Astrocyte (in vitro differentiated cells and primary cell): ENCODE measurements around the gene BBIP1. TPM values are rescaled to one million over a fixed set of nuclear protein-coding genes. Genes with fewer than 3 reads are reported as not detected.

Experiments used
- DNase-seq: peaks from one replicate; pipeline ENCODE4 v3.0.0-alpha.2; 2010; ENCODE audit warnings: low read depth
- FAIRE-seq: peaks from 2 replicates; lab custom pipeline; 2011; peaks lifted over from hg19 to GRCh38; lab: Jason Lieb, UNC
- H2AFZ ChIP-seq: 2 replicates; pipeline ENCODE4 v1.6.0; 2012; ENCODE audit warnings: low read depth, low read length, inconsistent platforms
- H3K27ac ChIP-seq: 2 replicates; pipeline ENCODE4 v1.5.1; 2011; ENCODE audit warnings: low read depth, low read length, inconsistent platforms
- H3K27me3 ChIP-seq: 2 replicates; pipeline ENCODE4 v1.6.0; 2011; ENCODE audit warnings: low read length, inconsistent platforms; ENCODE audit not compliant: insufficient read depth
- H3K36me3 ChIP-seq: 2 replicates; pipeline ENCODE4 v1.5.1; 2011; ENCODE audit warnings: low read length, inconsistent platforms; ENCODE audit not compliant: insufficient read depth
- H3K4me1 ChIP-seq: 2 replicates; pipeline ENCODE4 v1.5.1; 2011; ENCODE audit warnings: low read length, inconsistent platforms; ENCODE audit not compliant: insufficient read depth
- H3K4me2 ChIP-seq: 2 replicates; pipeline ENCODE4 v1.6.0; 2012; ENCODE audit warnings: low read length, inconsistent platforms
- H3K4me3 ChIP-seq: 2 replicates; pipeline ENCODE4 v1.5.1; 2011; ENCODE audit warnings: low read depth, mild to moderate bottlenecking, low read length, inconsistent platforms; ENCODE audit not compliant: insufficient read depth
- H3K79me2 ChIP-seq: 2 replicates; pipeline ENCODE4 v1.6.0; 2012; ENCODE audit warnings: mild to moderate bottlenecking, low read length, inconsistent platforms; ENCODE audit not compliant: insufficient read depth
- H3K9ac ChIP-seq: 2 replicates; pipeline ENCODE4 v1.6.0; 2012; ENCODE audit warnings: mild to moderate bottlenecking, low read length, inconsistent platforms
- H3K9me3 ChIP-seq: 2 replicates; pipeline ENCODE4 v1.5.1; 2012; ENCODE audit warnings: low read depth, mild to moderate bottlenecking, low read length, inconsistent platforms; ENCODE audit not compliant: insufficient read depth
- H4K20me1 ChIP-seq: 2 replicates; pipeline ENCODE4 v1.6.0; 2012; ENCODE audit warnings: low read length, inconsistent platforms; ENCODE audit not compliant: insufficient read depth
- H3K27ac Mint-ChIP-seq: one replicate; pipeline ENCODE4 v1.8.0; 2021; ENCODE audit warnings: mild to moderate bottlenecking, mixed read lengths; ENCODE audit not compliant: unreplicated experiment
- H3K27me3 Mint-ChIP-seq: one replicate; pipeline ENCODE4 v1.8.0; 2021; ENCODE audit warnings: low read depth, mixed read lengths; ENCODE audit not compliant: unreplicated experiment
- H3K36me3 Mint-ChIP-seq: one replicate; pipeline ENCODE4 v1.8.0; 2021; ENCODE audit warnings: low read depth, mixed read lengths; ENCODE audit not compliant: unreplicated experiment
- H3K4me1 Mint-ChIP-seq: one replicate; pipeline ENCODE4 v1.8.0; 2021; ENCODE audit warnings: low read depth, mixed read lengths; ENCODE audit not compliant: unreplicated experiment
- H3K4me3 Mint-ChIP-seq: one replicate; pipeline ENCODE4 v1.8.0; 2021; ENCODE audit warnings: mild to moderate bottlenecking, moderate library complexity, mixed read lengths; ENCODE audit not compliant: unreplicated experiment
- H3K9me3 Mint-ChIP-seq: one replicate; pipeline ENCODE4 v1.8.0; 2021; ENCODE audit warnings: mild to moderate bottlenecking, mixed read lengths; ENCODE audit not compliant: unreplicated experiment
- EZH2 ChIP-seq: IDR thresholded peaks from 2 replicates; pipeline ENCODE4 v1.6.1; 2012; ENCODE audit warnings: mild to moderate bottlenecking, low read length, inconsistent platforms; ENCODE audit not compliant: insufficient read depth
- total RNA-seq: library from RNA; stranded (reverse); gene quantifications from 2 replicates; pipeline ENCODE4 v1.2.1, GENCODE V29; 2021
- TF ChIP-seq, protein P1 (sequence below): IDR thresholded peaks from 2 replicates; pipeline ENCODE4 v1.5.1; 2011; ENCODE audit warnings: low read depth, mild to moderate bottlenecking, inconsistent platforms, low read length, moderate library complexity; ENCODE audit not compliant: insufficient read depth

BBIP1 gene
- total RNA-seq, 1 donor from 2014 or later: 24.1 TPM

DNA sequence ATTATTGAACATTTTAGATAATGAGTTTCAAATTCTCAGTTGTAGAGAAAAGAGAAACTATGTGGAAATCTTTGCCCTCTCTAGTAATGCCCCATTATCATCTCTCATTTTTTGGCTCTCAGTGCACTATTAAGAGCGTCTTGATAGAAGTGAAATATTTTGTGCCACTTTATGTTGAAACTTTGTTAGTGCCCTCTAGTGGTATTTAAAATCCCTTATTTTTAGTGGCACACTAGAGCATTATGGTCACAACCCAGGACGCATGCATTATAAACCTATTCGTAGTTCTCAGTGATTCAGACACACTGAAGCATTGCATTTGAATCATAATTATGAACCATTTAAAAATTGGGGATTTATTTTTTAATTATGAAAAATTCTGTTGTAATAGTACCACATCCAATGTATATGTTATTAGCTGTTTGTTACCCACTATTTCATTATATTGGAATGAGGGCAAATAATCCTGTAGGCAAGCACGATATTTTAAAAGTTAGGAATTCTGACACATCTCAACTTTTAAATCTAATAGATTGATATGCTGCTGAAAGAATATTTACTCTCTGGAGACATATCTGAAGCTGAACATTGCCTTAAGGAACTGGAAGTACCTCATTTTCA, 25.3 kb downstream of the BBIP1 start:
- TF ChIP-seq EZH2: no peak
- TF ChIP-seq, protein P1, sequence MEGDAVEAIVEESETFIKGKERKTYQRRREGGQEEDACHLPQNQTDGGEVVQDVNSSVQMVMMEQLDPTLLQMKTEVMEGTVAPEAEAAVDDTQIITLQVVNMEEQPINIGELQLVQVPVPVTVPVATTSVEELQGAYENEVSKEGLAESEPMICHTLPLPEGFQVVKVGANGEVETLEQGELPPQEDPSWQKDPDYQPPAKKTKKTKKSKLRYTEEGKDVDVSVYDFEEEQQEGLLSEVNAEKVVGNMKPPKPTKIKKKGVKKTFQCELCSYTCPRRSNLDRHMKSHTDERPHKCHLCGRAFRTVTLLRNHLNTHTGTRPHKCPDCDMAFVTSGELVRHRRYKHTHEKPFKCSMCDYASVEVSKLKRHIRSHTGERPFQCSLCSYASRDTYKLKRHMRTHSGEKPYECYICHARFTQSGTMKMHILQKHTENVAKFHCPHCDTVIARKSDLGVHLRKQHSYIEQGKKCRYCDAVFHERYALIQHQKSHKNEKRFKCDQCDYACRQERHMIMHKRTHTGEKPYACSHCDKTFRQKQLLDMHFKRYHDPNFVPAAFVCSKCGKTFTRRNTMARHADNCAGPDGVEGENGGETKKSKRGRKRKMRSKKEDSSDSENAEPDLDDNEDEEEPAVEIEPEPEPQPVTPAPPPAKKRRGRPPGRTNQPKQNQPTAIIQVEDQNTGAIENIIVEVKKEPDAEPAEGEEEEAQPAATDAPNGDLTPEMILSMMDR: peak; percentile 61
- H3K9ac ChIP-seq: no peak overlapping the region
- DNase-seq (peak; percentile 31), FAIRE-seq (no peak)
- no peaks in the 10 kb centered on the region for H3K9me3 ChIP-seq
- H3K4me3 ChIP-seq: no peak overlapping the region
- H3K4me1 ChIP-seq: peaks cover 5% of the 10 kb centered on the region
- no peaks in the 10 kb centered on the region for H3K27me3 ChIP-seq
- H3K27ac ChIP-seq: no peak overlapping the region
- no peak overlapping the region for H3K4me3 Mint-ChIP-seq
- no peaks in the 10 kb centered on the region for H3K79me2 ChIP-seq
- peaks cover 4% of the 10 kb centered on the region for H3K4me1 Mint-ChIP-seq
- peaks cover 17% of the 10 kb centered on the region for H3K36me3 ChIP-seq
- no peaks in the 10 kb centered on the region for H3K9me3 Mint-ChIP-seq
- no peak overlapping the region for H3K27ac Mint-ChIP-seq
- H2AFZ ChIP-seq: no peak overlapping the region
- no peaks in the 10 kb centered on the region for H3K27me3 Mint-ChIP-seq
- no peak overlapping the region for H3K4me2 ChIP-seq
- H3K36me3 Mint-ChIP-seq: peaks cover 6% of the 10 kb centered on the region
- no peaks in the 10 kb centered on the region for H4K20me1 ChIP-seq

DNA sequence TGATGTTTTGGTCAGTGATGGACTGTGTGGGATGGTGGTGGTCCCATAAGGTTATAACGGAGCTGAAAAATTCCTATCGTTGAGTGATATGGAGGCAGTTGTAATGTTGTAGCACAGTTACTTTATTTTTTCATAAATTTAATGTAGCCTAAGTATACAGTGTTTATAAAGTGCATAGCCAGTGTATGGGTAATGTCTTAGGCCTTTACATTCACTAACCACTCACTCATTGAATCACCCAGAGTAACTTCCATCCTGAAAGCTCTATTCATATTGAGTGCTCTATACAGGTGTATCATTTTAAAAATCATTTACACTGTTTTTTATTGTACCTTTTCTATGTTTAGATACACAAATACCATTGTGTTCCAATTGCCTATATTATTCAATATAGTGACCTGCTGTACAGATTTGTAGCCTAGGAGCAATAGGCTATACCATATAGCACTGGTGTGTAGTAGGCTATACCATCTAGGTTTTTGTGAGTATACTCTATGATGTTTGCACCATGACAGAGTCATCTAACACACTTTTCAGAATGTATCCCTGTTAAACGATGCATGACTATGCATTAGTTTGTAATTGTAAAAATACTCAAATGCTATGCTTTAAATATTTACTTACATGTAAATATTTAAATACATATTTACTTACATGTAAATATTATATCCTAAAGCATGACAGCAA, 26.2 kb downstream of the BBIP1 start:
- H4K20me1 ChIP-seq: no peaks in the 10 kb centered on the region
- Mint-ChIP-seq H3K36me3 (peaks cover 6% of the 10 kb centered on the region), H3K27ac (no peak overlapping the region), H3K4me1 (no peaks in the 10 kb centered on the region), H3K9me3 (no peaks in the 10 kb centered on the region), H3K27me3 (no peaks in the 10 kb centered on the region), H3K4me3 (no peak overlapping the region)
- no peak for TF ChIP-seq EZH2
- TF ChIP-seq, protein P1: no peak
- DNase-seq (no peak), FAIRE-seq (no peak)
- H3K9me3 ChIP-seq: no peaks in the 10 kb centered on the region
- H3K4me2 ChIP-seq: no peak overlapping the region
- H3K36me3 ChIP-seq: peaks cover 17% of the 10 kb centered on the region
- H3K4me1 ChIP-seq: no peaks in the 10 kb centered on the region
- H3K4me3 ChIP-seq: no peak overlapping the region
- H3K27ac ChIP-seq: no peak overlapping the region
- no peak overlapping the region for H2AFZ ChIP-seq
- H3K27me3 ChIP-seq: no peaks in the 10 kb centered on the region
- H3K9ac ChIP-seq: no peak overlapping the region
- no peaks in the 10 kb centered on the region for H3K79me2 ChIP-seq

DNA sequence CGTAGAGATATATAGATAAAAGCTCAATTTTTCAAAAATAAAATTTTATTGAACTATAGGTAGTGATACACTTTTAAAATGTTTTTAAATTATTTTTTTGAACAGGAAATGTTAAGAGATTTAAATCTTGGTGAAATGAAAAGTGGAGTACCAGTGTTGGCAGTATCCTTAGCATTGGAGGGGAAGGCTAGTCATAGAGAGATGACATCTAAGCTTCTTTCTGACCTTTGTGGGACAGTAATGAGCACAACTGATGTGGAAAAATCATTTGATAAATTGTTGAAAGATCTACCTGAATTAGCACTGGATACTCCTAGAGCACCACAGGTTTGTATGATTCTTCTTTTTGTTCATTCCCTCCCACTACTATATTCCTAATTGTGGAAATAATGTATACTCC, 31.4 kb downstream of the BBIP1 start:
- Histone ChIP-seq H3K4me3 (no peak overlapping the region), H3K4me1 (peaks cover 5% of the 10 kb centered on the region), H3K36me3 (peaks cover 11% of the 10 kb centered on the region), H3K27ac (no peak overlapping the region), H3K9ac (no peak overlapping the region), H2AFZ (no peak overlapping the region), H4K20me1 (no peaks in the 10 kb centered on the region), H3K27me3 (no peaks in the 10 kb centered on the region), H3K9me3 (no peaks in the 10 kb centered on the region), H3K79me2 (no peaks in the 10 kb centered on the region), H3K4me2 (no peak overlapping the region)
- DNase-seq (no peak), FAIRE-seq (no peak)
- H3K27ac Mint-ChIP-seq: no peak overlapping the region
- no peaks in the 10 kb centered on the region for H3K4me1 Mint-ChIP-seq
- no peaks in the 10 kb centered on the region for H3K9me3 Mint-ChIP-seq
- no peaks in the 10 kb centered on the region for H3K27me3 Mint-ChIP-seq
- peaks cover 12% of the 10 kb centered on the region for H3K36me3 Mint-ChIP-seq
- no peak overlapping the region for H3K4me3 Mint-ChIP-seq
- TF ChIP-seq, protein P1: no peak
- TF ChIP-seq EZH2: no peak
